ENCODE measurements around the gene FBLN2.

FBLN2 gene

DNA sequence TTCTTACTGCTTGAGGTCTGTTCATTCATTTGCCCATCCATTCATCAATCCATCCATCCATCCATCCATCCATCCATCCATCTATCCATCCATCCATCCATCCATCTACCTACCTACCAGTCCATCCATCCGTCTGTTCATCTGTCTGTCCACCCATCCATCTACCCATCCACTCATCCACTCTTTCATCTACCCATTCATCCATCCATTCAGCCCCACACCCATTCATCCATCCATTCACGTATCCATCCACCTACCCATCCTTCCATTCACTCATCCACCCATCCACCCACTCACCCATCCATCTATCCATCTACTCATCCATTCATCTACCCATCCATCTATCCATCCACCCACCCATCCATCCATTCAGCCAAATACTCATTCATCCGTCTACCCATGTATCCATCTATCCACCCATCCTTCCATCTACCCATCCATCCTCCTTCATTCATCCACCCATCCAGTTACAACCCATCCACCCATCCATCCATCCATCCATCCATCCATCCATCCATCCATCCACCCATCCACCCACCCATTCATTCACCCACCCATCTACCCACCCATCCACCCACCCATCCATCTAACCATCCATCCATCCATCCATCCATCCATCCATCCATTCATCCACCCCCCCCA lies 68.3 kb downstream of the FBLN2 start:
- TF ChIP-seq, protein P1, sequence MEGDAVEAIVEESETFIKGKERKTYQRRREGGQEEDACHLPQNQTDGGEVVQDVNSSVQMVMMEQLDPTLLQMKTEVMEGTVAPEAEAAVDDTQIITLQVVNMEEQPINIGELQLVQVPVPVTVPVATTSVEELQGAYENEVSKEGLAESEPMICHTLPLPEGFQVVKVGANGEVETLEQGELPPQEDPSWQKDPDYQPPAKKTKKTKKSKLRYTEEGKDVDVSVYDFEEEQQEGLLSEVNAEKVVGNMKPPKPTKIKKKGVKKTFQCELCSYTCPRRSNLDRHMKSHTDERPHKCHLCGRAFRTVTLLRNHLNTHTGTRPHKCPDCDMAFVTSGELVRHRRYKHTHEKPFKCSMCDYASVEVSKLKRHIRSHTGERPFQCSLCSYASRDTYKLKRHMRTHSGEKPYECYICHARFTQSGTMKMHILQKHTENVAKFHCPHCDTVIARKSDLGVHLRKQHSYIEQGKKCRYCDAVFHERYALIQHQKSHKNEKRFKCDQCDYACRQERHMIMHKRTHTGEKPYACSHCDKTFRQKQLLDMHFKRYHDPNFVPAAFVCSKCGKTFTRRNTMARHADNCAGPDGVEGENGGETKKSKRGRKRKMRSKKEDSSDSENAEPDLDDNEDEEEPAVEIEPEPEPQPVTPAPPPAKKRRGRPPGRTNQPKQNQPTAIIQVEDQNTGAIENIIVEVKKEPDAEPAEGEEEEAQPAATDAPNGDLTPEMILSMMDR (IDR thresholded peaks at IDR 0.05; ENCODE audit: low read depth, low read length): no peak
- DNase-seq (ENCODE audit: extremely low read depth, low read depth): no peak

DNA sequence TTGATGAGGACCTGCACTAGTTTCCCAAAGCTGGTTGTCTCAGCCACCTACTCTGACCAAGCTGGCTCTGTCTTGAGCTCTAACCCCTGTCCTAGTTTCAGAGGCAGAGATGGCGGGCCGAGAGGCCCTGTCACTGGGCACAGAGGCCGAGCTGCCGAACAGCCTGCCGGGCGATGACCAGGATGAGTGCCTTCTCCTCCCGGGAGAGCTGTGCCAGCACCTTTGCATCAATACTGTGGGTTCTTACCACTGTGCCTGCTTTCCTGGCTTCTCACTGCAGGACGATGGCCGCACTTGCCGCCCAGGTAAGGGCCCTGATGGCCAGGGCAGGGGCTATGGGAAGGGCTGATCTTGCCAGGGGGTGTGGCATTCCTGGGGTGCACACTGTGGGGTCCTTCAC lies 69.1 kb downstream of the FBLN2 start:
- TF ChIP-seq, protein P1 (IDR thresholded peaks at IDR 0.05; ENCODE audit: low read depth, low read length): no peak
- DNase-seq (ENCODE audit: extremely low read depth, low read depth): no peak

DNA sequence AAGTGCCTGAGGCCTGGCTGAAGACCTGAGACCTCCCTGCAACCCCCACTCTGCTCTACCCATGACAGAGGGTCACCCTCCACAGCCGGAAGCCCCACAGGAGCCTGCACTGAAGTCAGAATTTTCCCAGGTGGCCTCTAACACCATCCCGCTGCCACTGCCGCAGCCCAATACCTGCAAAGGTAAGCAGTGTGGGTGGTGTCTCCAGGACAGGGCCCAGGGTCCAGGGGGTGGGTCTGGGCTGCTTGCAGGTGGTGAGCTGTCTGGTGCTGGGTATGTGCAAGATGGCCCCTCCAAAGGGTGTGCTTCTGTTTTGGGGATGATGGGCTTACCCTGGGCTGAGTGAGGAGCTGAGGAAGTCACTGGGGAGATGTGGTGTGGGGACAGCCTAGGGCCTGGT lies 69.9 kb downstream of the FBLN2 start:
- DNase-seq (ENCODE audit: extremely low read depth, low read depth): no peak
- TF ChIP-seq, protein P1 (IDR thresholded peaks at IDR 0.05; ENCODE audit: low read depth, low read length): no peak

DNA sequence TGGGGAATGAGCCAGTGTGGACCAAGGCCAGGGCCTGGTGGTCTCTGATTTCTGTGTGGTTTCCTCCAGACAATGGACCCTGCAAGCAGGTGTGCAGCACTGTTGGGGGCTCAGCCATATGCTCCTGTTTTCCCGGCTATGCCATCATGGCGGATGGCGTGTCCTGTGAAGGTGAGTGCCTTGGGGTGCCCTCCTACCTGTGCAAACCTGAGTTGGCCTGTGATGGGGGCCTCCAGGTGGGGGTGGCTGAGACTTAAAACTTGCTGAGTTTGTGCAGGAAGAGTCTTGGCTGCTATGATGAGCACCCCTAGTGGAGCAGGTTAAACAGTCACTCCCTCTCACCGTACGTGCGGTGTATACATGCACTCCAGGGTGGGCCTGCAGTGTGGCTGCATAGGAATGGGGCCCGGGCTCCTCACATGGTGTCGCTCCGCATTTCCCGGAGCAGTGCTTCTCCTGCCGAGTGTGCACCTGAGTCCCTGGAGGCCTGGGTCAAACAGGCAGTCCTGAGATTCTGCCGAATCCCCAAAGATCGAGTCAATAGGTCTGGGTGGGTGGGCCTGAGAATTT lies 70.8 kb downstream of the FBLN2 start:
- TF ChIP-seq, protein P1 (IDR thresholded peaks at IDR 0.05; ENCODE audit: low read depth, low read length): no peak
- DNase-seq (ENCODE audit: extremely low read depth, low read depth): no peak

DNA sequence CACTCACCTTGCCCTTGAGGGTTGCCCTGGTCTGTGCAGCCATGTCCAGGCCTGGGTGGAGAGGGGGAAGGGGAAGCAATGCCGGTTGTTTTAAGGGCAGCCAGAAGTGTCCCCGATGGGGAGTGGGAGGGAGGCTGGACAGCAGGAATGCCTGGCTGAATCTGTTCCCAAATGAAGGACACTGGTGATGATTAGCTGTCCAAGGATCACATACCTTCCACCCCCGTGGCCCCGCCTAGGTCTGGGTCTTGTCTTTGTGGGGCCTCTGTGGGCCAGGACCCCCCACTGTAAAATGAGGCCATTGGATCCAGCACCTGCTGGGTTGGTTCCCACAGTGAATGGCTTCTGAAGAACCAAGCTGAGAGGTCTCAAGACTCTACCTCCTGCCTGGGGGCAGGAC lies 71.4 kb downstream of the FBLN2 start:
- TF ChIP-seq, protein P1 (IDR thresholded peaks at IDR 0.05; ENCODE audit: low read depth, low read length): no peak
- DNase-seq (ENCODE audit: extremely low read depth, low read depth): no peak

DNA sequence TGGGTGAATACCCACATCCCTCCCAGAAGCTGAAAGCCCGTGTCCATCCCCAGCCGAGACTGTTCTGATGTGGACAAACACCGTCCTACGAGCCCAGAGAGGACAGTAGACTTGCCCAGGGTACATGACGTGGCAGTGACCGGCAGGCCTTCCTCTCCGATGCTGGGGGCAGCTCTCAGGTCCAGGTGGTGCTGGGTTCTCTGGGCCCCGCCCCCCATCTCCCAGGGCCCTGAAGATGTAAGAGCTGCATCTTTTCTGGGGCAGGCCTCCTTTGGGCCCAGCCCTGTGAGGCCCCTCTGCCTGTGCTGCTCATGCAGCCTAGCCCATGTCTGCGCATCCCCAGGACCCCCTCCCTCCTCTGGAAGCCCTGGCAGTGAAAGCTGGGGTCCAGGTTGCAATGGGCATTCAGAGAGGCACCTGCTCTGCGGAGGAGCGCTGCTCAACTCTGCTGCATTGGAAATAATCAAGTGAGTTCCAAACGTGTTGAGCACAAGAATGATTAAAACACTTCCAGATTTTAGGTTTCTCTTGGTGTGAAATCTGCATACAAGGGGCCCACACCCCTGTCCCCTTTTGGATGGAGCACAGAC lies 71.9 kb downstream of the FBLN2 start:
- TF ChIP-seq, protein P1 (IDR thresholded peaks at IDR 0.05; ENCODE audit: low read depth, low read length): no peak
- no peak for DNase-seq (ENCODE audit: extremely low read depth, low read depth)
